Nephron progenitor cell (in vitro differentiated cells): ENCODE measurements around the gene RHOT2.

Source experiments
- DNase-seq: peaks from one replicate; pipeline ENCODE4 v3.0.0; 2021
- H3K27ac Mint-ChIP-seq: 2 replicates; pipeline ENCODE4 v1.8.0; 2021; ENCODE audit warnings: mild to moderate bottlenecking, moderate library complexity, mixed read lengths
- H3K27me3 Mint-ChIP-seq: 2 replicates; pipeline ENCODE4 v1.8.0; 2021; ENCODE audit warnings: mild to moderate bottlenecking, low read depth, mixed read lengths; ENCODE audit not compliant: poor library complexity
- H3K36me3 Mint-ChIP-seq: 2 replicates; pipeline ENCODE4 v1.8.0; 2021; ENCODE audit warnings: low read depth, mixed read lengths
- H3K4me1 Mint-ChIP-seq: 2 replicates; pipeline ENCODE4 v1.8.0; 2021; ENCODE audit warnings: mixed read lengths
- H3K4me3 Mint-ChIP-seq: 2 replicates; pipeline ENCODE4 v1.8.0; 2021; ENCODE audit warnings: mild to moderate bottlenecking, moderate library complexity, mixed read lengths
- H3K9me3 Mint-ChIP-seq: 2 replicates; pipeline ENCODE4 v1.8.0; 2021; ENCODE audit warnings: mild to moderate bottlenecking, moderate library complexity, mixed read lengths
- CTCF ChIP-seq: fragments of 200-600 bp; sonication (generic); IDR thresholded peaks from 2 replicates; pipeline ENCODE4 v1.5.0; 2021; ENCODE audit warnings: antibody characterized with exemption

RHOT2 gene

DNA sequence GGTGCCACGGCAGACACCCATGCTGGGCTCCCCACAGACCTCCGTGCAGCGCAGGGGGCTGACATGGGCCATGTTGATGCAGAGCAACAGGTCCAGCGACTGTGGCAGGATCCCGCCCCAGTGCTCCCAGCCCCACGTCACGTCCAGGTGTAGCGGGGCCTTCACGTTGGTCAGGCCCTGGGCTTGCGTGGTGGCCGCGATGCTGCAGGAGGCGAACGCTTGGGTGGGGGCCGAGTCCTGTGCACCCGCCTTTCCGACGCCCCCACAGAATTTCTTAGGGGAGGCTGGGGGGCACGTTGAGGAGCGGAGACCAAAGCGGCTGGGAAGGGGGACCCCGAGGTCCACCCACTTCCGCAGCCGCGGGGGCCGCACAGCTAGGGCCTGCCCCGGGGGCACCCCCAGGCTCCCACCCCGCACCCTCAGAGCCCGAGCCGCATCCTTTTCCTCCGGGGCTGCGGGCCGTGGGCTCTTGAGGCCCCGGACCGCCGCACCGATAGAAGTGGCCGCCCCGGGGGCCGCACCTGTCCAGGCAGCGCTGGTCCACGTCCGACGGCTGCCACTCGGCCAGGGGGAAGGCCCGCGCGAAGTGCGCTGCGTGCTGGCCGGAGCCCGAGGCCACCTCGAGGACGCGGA, 32.2 kb upstream of the RHOT2 start:
- Mint-ChIP-seq H3K36me3 (no peaks in the 10 kb centered on the region), H3K27me3 (peaks cover 6% of the 10 kb centered on the region), H3K9me3 (no peaks in the 10 kb centered on the region), H3K4me3 (peak overlapping the region; percentile 93), H3K4me1 (peaks cover 45% of the 10 kb centered on the region), H3K27ac (no peak overlapping the region)
- no peak for DNase-seq
- TF ChIP-seq CTCF: no peak

GRCh38 chr16:636206-637080, 31.5 kb upstream of the RHOT2 start, which contains the start of gene METTL26:
METTL26 (minus strand) TSS chr16:636305; CDS start chr16:636290, 15 bp downstream.
- peaks cover 6% of the 10 kb centered on the region for H3K27me3 Mint-ChIP-seq

DNA sequence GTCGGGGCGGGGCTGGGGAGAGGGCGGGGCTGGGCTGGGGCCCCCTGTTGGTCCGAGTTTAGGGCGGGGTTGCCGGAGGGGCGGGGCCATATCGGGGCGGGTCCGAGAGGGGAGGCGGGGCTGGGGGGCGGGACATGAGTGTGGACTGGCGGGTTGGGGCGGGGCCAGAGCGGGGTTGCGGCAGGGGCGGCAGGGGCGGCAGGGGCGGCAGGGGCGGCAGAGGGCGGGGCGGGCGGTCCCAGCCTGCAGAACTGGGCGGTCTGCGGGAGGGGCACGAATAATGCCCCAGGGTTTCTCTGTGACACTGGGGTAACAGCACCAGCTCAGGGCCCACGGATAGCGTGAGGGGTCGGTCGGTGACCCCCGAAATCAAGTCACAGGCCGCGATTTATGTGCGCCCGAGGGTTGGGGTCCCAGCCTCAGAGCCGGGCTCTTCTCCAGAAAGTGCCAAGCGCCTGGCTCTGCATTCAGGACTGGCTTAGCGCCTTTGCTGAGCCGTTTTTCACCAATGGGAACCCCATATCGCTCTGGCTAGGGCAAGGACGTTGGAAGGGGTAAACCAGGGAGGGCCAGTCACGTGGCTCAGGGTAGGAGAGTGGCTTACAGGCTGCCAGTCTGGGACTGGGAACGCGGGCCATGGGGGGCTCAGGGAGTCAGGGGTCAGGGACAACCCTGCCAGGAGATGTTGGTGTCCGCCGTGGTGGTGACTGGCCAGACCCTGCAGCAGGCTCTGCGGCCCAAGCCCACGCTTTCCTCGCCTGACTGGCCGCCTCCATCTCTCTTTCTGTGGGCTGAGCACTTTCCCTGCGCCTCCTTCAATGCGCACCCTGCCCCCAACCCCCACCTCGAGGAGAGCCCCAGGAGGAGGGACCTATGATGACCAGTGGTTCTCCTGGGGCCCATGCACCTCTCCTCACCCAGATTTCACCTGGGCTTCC, 30.6 kb upstream of the RHOT2 start:
- Mint-ChIP-seq H3K4me1 (peaks cover 46% of the 10 kb centered on the region), H3K27me3 (peaks cover 6% of the 10 kb centered on the region), H3K9me3 (no peaks in the 10 kb centered on the region), H3K4me3 (peak overlapping the region; percentile 93), H3K36me3 (no peaks in the 10 kb centered on the region), H3K27ac (peak overlapping the region; percentile 61)
- TF ChIP-seq CTCF: no peak
- peak; percentile 96 for DNase-seq

More at GRCh38 chr16:636206-637080, 31.5 kb upstream of the RHOT2 start, which contains the start of gene METTL26:
- Mint-ChIP-seq H3K4me1 (peaks cover 46% of the 10 kb centered on the region), H3K36me3 (no peaks in the 10 kb centered on the region), H3K9me3 (no peaks in the 10 kb centered on the region), H3K4me3 (peak within 1 kb of the TSS; percentile 93), H3K27ac (peak within 1 kb of the TSS; percentile 99)
- no peak for TF ChIP-seq CTCF
- peak; percentile 92 for DNase-seq

- peak overlapping the region; percentile 64 for H3K4me3 Mint-ChIP-seq
- no peaks in the 10 kb centered on the region for H3K36me3 Mint-ChIP-seq
- DNase-seq: no peak
- H3K4me1 Mint-ChIP-seq: peaks cover 46% of the 10 kb centered on the region
- peaks cover 11% of the 10 kb centered on the region for H3K27me3 Mint-ChIP-seq
- H3K27ac Mint-ChIP-seq: peak overlapping the region; percentile 75
- no peak for TF ChIP-seq CTCF
- H3K9me3 Mint-ChIP-seq: no peaks in the 10 kb centered on the region
Measured at GRCh38 chr16:638034-638543, 29.8 kb upstream of the RHOT2 start.

GRCh38 chr16:638836-639235, 29.1 kb upstream of the RHOT2 start:
- Mint-ChIP-seq H3K27me3 (peaks cover 19% of the 10 kb centered on the region), H3K4me3 (peak overlapping the region; percentile 50), H3K4me1 (peaks cover 49% of the 10 kb centered on the region), H3K36me3 (no peaks in the 10 kb centered on the region), H3K27ac (peak overlapping the region; percentile 36), H3K9me3 (no peaks in the 10 kb centered on the region)
- TF ChIP-seq CTCF: no peak
- DNase-seq: no peak
